Medulla oblongata (tissue), 1 donor: ENCODE results near the gene NKG7.

Experiments used
- DNase-seq: peaks from one replicate; pipeline ENCODE4 v3.0.0-alpha.2; 2015; ENCODE audit errors: extremely low spot score

NKG7 gene

DNA sequence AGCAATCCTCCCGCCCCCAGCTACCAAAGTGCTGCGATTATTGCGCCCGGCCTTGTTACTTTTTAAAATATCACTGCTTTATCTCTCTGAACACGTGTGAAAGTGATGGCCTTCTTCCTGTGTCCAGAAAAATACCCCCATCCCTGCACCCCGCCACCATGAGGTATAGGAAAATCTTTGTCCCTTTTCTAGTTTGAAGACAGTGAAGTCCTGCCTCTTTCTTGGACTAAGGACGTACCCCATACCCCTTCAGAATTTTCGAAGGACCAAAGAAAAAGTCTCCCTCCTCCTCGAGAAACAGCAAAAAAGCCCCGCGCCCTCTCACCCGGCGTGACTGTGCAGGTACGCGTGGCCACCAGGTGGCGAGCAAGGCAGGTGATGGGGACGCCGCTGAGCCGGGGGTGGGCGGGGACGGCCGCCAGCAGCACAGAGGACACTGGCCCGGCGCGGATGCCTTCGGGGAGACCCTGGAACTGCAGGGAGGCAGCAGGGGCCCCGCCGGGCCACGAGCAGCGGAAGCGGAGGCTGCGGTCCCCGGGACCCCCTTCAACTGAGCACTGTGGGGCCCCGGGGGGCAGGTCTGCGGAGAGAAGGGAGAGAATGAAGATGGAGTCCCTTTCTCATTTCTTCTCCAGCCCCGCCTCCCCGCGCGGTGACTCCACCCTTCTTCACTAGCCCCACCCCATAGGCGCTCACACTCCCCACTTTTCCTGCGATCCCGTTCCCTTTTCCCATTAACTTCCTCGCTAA is 33.7 kb downstream of the NKG7 start:
- peak; percentile 67 for DNase-seq

DNA sequence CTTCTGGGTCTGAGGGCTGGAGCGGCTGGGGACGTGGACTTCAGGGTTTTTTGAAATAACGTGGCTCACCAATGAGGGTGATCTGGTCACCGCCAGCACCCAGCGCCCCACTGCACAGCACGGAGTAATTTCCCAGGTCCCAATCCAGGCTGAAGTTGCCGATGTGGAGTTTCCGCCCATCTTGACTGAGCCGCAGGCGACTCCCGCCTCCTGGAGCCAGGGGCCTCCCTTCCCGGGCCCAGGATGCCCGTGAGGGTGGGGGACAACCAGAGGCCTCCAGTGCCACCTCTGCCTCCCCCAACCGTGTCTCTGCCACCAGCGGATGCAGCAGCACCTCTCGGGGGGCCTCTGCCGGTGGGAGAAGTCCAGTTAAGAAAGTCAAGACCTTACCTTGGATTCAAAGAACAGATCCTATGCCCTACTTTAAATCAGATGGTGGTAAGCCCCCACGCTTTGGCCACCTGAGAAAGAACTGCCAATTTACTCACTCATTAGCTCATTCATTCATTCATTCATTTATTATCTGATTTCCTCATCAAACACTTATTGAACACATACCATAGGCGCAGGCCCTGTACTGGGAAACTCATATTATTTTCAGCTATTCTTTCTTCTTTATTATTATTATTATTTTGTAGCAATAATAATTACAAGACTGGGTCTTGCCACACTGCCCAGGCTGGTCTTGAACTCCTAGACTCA is 34.4 kb downstream of the NKG7 start:
- DNase-seq = no peak

DNA sequence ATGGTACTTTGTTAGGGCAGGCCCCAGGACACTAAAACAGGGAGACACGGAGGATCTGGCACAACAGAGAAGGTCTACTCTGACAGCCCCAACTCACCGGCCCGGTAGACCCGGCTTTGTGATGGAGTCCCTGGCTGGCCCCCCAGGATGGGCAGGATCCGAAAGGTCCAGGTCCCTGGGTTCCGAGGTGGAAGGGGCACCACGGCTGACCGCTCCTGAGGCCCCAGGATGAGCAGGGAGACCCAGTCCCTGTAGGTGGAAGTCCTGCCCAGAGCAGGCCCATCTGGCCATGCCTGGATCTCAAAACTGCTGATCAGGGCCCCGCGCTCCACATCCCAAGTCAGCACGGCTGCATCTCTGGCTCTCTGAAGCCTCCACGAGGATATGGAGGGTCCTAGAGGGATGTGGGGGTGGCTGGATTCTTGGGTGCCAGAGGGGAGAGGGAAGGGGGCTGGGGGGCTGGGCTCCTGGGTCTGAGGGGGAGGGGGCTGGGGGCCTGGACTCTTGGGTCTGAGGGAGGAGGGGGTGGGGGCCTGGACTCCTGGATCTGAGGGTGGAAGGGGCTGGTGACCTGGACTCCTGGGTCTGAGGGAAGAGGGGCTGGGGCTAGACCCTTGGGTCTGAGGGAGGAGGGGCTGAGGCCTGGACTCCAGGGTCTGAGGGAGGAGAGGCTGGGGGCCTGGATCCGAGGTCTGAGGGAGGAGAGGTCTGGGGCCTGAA is 35.2 kb downstream of the NKG7 start:
- no peak for DNase-seq

DNA sequence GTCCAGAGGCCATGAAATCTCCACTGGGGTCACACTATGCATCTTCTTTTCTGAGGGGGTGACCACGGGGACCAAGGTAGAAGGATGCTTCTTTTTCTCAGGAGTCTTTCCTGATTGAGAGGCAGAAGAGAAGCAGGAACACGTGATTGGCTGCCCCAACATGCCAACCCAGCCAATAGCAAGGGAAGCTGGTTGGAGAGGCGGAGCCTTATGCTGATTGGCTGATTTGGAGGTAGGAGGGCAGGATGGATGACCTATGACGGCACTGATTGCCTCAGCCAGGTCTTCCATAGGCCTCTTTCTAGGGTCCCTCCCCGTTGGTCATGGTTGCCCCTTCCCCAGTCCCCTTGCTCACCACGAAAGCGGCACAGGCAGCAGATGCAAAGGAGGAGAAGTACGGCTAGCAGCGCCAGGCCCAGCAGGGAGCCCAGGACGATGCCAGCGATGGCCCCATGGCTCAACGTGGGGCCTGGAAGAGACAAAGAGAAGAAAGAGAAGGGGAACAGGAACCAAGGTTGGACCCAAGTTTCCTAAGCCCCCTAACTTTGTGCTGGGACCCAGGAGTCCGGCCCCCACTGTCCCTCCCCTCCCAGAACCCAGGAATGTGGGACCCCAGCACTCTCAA is 38.5 kb downstream of the NKG7 start:
- DNase-seq = no peak

DNA sequence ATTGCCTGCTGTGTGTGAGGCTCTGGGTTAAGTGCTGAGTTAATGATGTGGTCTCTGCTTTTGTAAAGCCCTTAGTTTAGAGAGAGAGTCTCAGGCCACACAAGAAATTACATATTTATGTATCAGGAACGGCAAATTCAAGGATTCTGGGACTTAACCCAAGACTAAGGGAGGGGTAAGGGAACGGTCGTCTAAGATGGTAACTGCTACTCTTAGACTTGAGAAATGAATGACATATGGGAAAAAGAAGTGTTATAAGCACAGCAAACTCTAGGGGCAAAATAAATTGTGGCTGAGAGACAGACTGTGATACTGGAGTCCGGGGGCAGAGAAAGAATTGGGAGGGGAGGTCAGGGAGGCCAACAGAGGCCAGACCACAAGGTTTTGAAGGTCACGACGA is 40.7 kb downstream of the NKG7 start:
- DNase-seq = no peak

DNA sequence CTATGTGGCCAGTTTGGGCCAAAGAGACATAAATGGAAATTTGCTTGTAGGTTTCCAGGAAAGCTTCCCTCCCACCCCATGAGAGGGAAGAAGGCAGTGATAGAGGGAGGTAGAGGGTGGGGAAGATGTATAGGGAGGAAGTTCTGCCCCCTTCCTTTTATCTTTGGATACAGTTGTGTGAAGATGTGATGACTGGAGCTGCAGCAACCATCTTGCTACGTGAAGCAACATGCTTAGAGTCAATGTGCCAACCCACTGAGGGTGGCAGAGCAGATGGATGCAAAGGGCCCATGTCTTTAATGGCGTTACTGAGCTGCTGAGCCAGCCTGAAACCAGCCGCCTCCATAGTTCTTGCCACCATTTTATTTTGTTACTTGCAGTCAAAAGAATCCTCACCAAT is 41.3 kb downstream of the NKG7 start:
- no peak for DNase-seq

DNA sequence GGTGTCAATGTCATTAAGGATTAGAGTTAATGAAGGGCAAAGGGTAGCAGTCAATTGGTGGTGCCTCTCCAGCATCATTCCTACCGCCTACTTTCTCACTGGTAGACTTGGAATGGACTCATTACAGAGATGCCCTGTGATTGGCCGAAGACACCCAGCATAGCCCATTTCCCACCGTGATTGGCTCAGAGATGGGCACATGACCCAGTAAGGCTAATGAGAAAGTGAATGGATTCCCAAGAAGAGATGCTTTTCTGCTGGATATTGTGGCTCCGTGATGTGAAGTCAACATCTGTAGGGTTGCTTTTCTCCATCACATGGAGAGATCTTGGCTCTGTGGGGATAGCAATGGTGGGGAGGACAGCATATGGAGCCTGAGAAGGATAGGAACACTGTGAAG is 42.1 kb downstream of the NKG7 start:
- DNase-seq = no peak

DNA sequence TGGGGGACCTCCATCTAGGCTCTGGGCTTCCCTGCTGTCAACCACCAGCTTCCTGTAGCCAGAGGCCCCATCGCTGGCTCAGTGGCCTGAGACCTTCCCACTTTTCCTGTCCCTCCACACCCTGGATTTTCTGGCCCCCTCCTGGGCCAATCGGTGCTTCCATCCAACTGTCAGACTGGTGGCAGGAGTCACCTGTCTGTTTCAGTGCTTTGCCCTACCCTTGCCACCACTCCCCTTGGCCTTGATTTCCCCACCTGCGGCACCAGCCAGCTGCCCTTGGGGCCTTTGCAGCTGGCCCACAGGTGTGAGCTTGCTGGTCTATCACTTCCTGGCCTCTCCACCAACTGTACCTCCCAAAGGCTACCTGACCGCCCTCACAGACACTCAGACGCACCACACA is 43.0 kb downstream of the NKG7 start:
- DNase-seq = no peak

DNA sequence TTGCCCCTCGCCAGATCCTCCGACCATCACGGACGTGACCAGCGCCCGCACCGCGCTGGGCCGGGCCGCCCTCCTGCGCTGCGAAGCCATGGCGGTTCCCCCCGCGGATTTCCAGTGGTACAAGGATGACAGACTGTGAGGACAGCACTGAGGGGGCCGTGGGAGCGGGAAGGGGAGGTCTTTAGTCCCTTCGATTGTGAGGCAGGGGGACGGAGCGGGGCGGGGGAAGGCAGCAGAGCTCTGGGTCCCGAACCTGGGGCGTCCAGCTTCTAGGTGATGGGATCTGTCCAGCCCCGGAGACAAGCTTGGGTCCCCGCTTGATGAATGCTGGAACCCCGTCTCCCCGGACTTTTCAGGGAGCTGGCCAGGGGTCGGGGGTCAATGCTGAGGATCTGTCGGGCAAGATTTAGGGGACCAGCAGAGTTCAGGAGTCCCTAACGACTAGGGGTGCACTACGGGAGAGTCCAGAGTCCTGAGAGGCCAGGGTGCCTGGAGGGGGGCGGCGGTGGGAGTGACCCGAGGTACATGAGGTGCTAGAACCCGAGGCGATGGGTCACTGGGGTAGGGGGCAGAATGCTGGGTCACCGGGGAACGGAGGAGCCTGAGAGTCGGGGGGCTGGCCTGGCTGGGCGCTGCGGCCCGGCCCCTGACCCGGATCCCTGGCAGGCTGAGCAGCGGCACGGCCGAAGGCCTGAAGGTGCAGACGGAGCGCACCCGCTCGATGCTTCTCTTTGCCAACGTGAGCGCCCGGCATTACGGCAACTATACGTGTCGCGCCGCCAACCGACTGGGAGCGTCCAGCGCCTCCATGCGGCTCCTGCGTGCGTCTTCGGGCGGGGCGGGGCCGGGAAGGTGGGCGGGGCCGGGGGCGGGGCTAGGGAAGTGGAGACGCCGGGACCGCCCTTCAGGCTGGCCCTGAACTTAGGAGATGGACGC is 45.1 kb downstream of the NKG7 start:
- no peak for DNase-seq

DNA sequence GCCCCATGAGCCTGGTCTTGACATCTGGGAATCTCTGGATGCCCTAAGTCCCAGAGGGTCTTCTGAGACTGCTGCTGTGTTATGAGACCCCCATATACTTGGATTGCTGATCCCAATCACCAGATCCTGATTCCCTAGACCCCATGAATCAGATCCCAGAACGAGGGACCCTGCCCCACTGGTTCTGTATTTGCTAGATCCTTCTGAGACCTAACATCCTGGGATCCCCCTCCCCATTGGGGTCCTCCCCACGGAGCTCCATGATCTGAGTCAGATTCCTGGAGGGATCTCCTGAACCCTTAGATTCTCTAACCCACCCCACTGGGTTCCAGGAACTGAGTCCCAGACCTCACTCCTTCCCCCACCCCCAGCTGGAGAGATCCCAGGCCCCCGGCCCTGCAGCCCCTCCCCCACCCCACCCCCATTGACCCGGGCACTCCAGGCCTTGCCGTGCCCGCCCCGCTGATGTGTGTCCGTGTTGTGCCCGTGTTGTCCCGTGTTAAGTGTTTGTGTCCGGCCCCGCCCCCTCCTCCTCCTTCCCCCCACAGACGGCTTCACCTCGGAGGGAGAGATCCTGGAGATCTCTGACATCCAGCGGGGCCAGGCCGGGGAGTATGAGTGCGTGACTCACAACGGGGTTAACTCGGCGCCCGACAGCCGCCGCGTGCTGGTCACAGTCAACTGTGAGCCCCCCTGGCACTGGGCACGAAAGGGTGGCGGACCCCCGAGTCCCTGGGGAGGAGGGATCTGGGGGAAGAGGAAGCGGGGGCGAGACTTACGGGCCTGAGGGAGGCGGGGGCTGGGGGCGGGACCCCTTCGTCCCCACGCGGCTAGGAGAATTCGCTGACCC is 46.0 kb downstream of the NKG7 start:
- DNase-seq = no peak

DNA sequence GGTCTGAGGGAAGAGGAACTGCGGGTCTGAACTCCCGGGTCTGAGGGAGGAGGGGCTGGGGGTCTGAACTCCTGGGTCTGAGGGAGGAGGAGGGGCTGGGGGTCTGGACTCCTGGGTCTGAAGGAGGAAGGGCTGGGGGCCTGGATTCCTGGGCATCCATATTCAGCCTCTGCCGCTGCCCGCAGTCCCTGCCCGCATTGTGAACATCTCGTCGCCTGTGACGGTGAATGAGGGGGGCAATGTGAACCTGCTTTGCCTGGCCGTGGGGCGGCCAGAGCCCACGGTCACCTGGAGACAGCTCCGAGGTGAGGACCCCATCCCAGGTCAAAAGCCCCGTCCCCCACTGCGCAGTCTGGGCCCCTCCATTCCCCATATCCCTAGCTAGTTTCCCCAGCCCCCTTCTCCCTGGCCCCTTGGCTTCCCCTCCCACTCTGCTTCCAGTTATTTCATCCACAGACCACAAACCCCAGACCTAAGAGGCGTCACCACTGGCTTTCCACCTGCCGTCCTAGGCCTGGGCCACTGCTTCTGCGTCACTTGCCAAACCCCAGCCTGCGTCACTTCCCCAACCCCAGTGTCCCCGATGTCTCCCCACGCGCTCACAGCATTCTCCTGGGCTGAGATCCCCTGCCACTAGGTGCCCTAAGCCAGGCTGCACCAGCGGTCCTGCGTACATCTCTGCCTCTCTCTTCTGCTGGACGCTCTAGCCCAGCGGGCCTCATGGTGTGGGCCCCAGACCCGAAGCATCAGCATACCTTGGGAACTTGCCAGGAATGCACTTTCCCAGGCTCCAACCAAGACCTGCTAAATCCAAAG is 47.1 kb downstream of the NKG7 start:
- DNase-seq = no peak

DNA sequence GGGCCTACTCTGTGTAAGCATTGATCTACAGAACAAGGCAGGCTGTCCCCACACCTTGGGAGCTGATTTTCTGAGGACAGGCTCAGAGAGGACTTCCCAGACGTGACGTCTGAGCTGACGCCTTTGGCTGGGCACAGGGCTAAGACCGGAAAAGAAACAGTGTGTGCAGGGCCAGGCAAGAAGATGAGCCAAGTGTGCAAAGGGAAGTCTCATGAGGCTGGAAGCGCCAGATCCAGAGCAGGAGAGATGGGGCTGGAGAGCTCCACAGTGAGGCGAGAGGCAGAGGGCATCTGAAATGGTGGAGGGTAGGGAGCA is 48.3 kb downstream of the NKG7 start:
- DNase-seq = no peak

DNA sequence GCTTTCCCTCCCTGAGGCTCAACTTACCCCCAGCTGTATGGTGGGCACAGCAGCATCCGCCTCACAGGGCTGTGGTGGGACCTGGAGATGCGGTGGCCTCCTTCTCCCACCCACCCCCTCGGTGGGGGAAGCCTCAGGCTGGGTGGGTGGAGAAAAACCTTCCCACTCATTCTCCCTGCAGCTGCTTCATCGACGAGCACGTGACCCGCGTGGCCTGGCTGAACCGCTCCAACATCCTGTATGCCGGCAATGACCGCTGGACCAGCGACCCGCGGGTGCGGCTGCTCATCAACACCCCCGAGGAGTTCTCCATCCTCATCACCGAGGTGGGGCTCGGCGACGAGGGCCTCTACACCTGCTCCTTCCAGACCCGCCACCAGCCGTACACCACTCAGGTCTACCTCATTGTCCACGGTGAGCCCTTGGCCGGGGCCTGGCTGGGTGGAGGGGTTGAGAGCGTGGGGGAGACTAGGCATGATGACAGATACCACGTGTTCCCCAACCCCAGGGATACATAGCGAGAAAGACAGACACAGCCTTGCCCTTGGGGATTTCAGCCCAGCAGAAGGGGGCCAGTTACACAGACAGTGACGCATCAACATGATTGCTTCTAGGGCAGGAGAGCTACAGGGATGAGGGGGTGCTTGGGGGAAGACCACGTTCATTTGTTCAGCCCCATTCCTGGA is 48.8 kb downstream of the NKG7 start:
- DNase-seq = no peak

DNA sequence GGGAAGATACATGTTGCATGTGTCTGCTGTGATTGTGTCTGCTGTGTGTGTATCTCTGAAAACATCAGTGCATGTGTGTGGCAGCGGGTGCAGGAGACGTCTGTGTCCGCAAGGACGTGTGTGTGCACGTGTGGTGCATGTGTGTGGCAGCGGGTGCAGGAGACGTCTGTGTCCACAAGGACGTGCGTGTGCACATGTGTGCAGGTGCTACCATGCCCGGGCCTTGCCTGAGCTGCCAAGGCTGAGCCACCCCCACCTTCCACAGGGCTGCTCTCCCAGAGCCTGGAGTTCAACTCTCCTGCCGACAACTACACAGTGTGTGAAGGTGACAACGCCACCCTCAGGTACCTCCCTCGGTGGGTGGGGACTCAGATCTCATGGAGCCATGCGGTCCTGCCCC is 50.7 kb downstream of the NKG7 start:
- DNase-seq = no peak
